GM10266 (cell line): ENCODE data around the gene ANO2.

Experiments
- DNase-seq: peaks from one replicate; pipeline ENCODE4 v3.0.0; 2012; ENCODE audit errors: extremely low spot score
- CTCF ChIP-seq: IDR thresholded peaks from 2 replicates; pipeline ENCODE4 v1.5.1; 2012; ENCODE audit warnings: mild to moderate bottlenecking, low read depth; ENCODE audit not compliant: control insufficient read depth, insufficient read depth; ENCODE audit errors: missing control alignments

ANO2 gene

GRCh38 chr12:5806371-5807089, 138.5 kb downstream of the ANO2 start:
- TF ChIP-seq CTCF = no peak
- DNase-seq = no peak

GRCh38 chr12:5803532-5803931, 141.5 kb downstream of the ANO2 start:
- no peak for DNase-seq
- no peak for TF ChIP-seq CTCF

GRCh38 chr12:5798242-5799015, 146.6 kb downstream of the ANO2 start:
- DNase-seq = no peak
- TF ChIP-seq CTCF = no peak

GRCh38 chr12:5797661-5798060, 147.4 kb downstream of the ANO2 start:
- no peak for DNase-seq
- no peak for TF ChIP-seq CTCF

- DNase-seq = no peak
These were observed 148.2 kb downstream of the ANO2 start for GRCh38 chr12:5796959-5797225.

GRCh38 chr12:5796171-5796958, 148.7 kb downstream of the ANO2 start:
- TF ChIP-seq CTCF = peak; percentile 43
- no peak for DNase-seq

More at GRCh38 chr12:5796959-5797225, 148.2 kb downstream of the ANO2 start:
- TF ChIP-seq CTCF = no peak

- no peak for DNase-seq
- no peak for TF ChIP-seq CTCF
These were observed 150.9 kb downstream of the ANO2 start for GRCh38 chr12:5794156-5794555.
